Stimulated activated naive CD8-positive, alpha-beta T cell treated with anti-CD3 and anti-CD28 coated beads, Interleukin-15, Interleukin-2, amounts not matched to agents 100 U/mL and 50 U/mL, for 24 hours (primary cell): ENCODE measurements around the gene DGKG.

ENCODE experiments used
- ATAC-seq: fragments of 150-1000 bp; cut with Tn5 transposase; one replicate; pipeline ENCODE4 v1.10.0; 2021
- DNase-seq: peaks from one replicate; pipeline ENCODE4 v3.0.0; 2021

The DGKG gene

GRCh38 chr3:186141790-186142189 lies 220.2 kb downstream of the DGKG start:
- ATAC-seq (no peak), DNase-seq (no peak)

- no peak for DNase-seq
- ATAC-seq, result no peak
Observed at GRCh38 chr3:186138272-186138981, 223.6 kb downstream of the DGKG start.

GRCh38 chr3:186137051-186137685 lies 224.9 kb downstream of the DGKG start:
- ATAC-seq, result no peak
- no peak for DNase-seq

- DNase-seq (no peak), ATAC-seq (no peak)
Observed at GRCh38 chr3:186133980-186134379, 228.1 kb downstream of the DGKG start.

GRCh38 chr3:186132487-186132886 lies 229.5 kb downstream of the DGKG start:
- DNase-seq, result no peak
- no peak for ATAC-seq

GRCh38 chr3:186129206-186129605 lies 232.8 kb downstream of the DGKG start:
- ATAC-seq (no peak), DNase-seq (no peak)

GRCh38 chr3:186128158-186128557 lies 233.9 kb downstream of the DGKG start:
- ATAC-seq, result no peak

GRCh38 chr3:186127463-186127862 lies 234.6 kb downstream of the DGKG start:
- no peak for DNase-seq
- no peak for ATAC-seq

More at GRCh38 chr3:186128158-186128557, 233.9 kb downstream of the DGKG start:
- no peak for DNase-seq

GRCh38 chr3:186125118-186125517 lies 236.9 kb downstream of the DGKG start:
- ATAC-seq (no peak), DNase-seq (no peak)

- DNase-seq (no peak), ATAC-seq (no peak)
Observed at GRCh38 chr3:186124592-186124991, 237.4 kb downstream of the DGKG start.

- ATAC-seq (no peak), DNase-seq (no peak)
Observed at GRCh38 chr3:186123012-186123411, 239.0 kb downstream of the DGKG start.

- no peak for ATAC-seq
- no peak for DNase-seq
Observed at GRCh38 chr3:186121968-186122367, 240.1 kb downstream of the DGKG start.

GRCh38 chr3:186121278-186121677 lies 240.8 kb downstream of the DGKG start:
- DNase-seq (no peak), ATAC-seq (no peak)

- DNase-seq (no peak), ATAC-seq (no peak)
Observed at GRCh38 chr3:186119499-186119898, 242.5 kb downstream of the DGKG start.

- DNase-seq (no peak), ATAC-seq (no peak)
Observed at GRCh38 chr3:186118692-186119091, 243.3 kb downstream of the DGKG start.

GRCh38 chr3:186117521-186118134 lies 244.4 kb downstream of the DGKG start:
- DNase-seq (no peak), ATAC-seq (no peak)

GRCh38 chr3:186115239-186115996 lies 246.6 kb downstream of the DGKG start:
- ATAC-seq (no peak), DNase-seq (no peak)

- no peak for ATAC-seq
- DNase-seq, result no peak
Observed at GRCh38 chr3:186110975-186111974, 250.8 kb downstream of the DGKG start.

GRCh38 chr3:186109897-186110803 lies 251.9 kb downstream of the DGKG start:
- ATAC-seq, result no peak
- peak; percentile 13 for DNase-seq
